SK-N-SH treated with all-trans-retinoic acid at 6 μM for 48 hours (cell line): Measurements from ENCODE around the gene CFAP299.
A peak's percentile ranks its signal among the peaks of the same experiment; 100 is the strongest.
"Not testable (repeated sequence)": the region's sequence is repeated elsewhere in the genome, so short reads cannot be mapped to it uniquely, and the experiment has no call there.

Experiments used
- ATAC-seq: fragments of 200-7000 bp; cut with Tn5 transposase; 3 replicates; pipeline ENCODE4 v1.9.1; 2020; ENCODE audit warnings: mild to moderate bottlenecking, moderate library complexity
- ARNTL ChIP-seq: fragments of 450-650 bp; formaldehyde crosslinking; IDR thresholded peaks from 2 replicates; pipeline ENCODE4 v1.5.0; 2020; ENCODE audit warnings: low read depth, mild to moderate bottlenecking, moderate library complexity, borderline replicate concordance
- BACH2 ChIP-seq: fragments of 250-450 bp; sonication (Bioruptor Pico); IDR thresholded peaks from 2 replicates; pipeline ENCODE4 v1.9.0; 2021; ENCODE audit warnings: mild to moderate bottlenecking, borderline replicate concordance
- CREB5 ChIP-seq: fragments of 250-450 bp; sonication (Bioruptor Pico); IDR thresholded peaks from 2 replicates; pipeline ENCODE4 v1.5.1; 2020; ENCODE audit warnings: low read depth, mild to moderate bottlenecking, moderate library complexity
- CSDC2 ChIP-seq: fragments of 250-450 bp; sonication (Bioruptor Pico); IDR thresholded peaks from 2 replicates; pipeline ENCODE4 v1.5.0; 2020; ENCODE audit warnings: mild to moderate bottlenecking, moderate library complexity
- CSRNP3 ChIP-seq: fragments of 250-450 bp; sonication (Bioruptor Pico); IDR thresholded peaks from 2 replicates; pipeline ENCODE4 v1.5.1; 2021; ENCODE audit warnings: mild to moderate bottlenecking, moderate library complexity
- ESRRG ChIP-seq: fragments of 250-450 bp; sonication (Bioruptor Pico); IDR thresholded peaks from 2 replicates; pipeline ENCODE4 v1.6.1; 2021; ENCODE audit warnings: mild to moderate bottlenecking
- OSR1 ChIP-seq: fragments of 250-450 bp; sonication (Bioruptor Pico); IDR thresholded peaks from 2 replicates; pipeline ENCODE4 v1.8.0; 2022; ENCODE audit warnings: moderate library complexity, mild to moderate bottlenecking, inconsistent platforms
- POU6F1 ChIP-seq: fragments of 250-450 bp; sonication (Bioruptor Pico); IDR thresholded peaks from 2 replicates; pipeline ENCODE4 v1.8.0; 2021; ENCODE audit warnings: low read depth, mild to moderate bottlenecking, moderate library complexity, borderline replicate concordance
- PPARA ChIP-seq: fragments of 250-450 bp; sonication (Bioruptor Pico); IDR thresholded peaks from 2 replicates; pipeline ENCODE4 v1.5.0; 2020; ENCODE audit warnings: mild to moderate bottlenecking, borderline replicate concordance
- RARB ChIP-seq: fragments of 250-450 bp; sonication (Bioruptor Pico); IDR thresholded peaks from 2 replicates; pipeline ENCODE4 v1.8.0; 2021; ENCODE audit warnings: mild to moderate bottlenecking, moderate library complexity
- SNAI2 ChIP-seq: fragments of 250-450 bp; sonication (Bioruptor Pico); IDR thresholded peaks from 2 replicates; pipeline ENCODE4 v1.5.0; 2020; ENCODE audit warnings: mild to moderate bottlenecking, moderate library complexity
- TOX ChIP-seq: fragments of 250-450 bp; sonication (Bioruptor Pico); IDR thresholded peaks from 2 replicates; pipeline ENCODE4 v1.8.0; 2021; ENCODE audit warnings: mild to moderate bottlenecking, moderate library complexity, borderline replicate concordance
- TSHZ2 ChIP-seq: fragments of 250-450 bp; sonication (Bioruptor Pico); IDR thresholded peaks from 2 replicates; pipeline ENCODE4 v1.5.0; 2020; ENCODE audit warnings: mild to moderate bottlenecking, moderate library complexity
- ZC3H10 ChIP-seq: fragments of 250-450 bp; sonication (Bioruptor Pico); IDR thresholded peaks from 2 replicates; pipeline ENCODE4 v1.5.1; 2021; ENCODE audit warnings: mild to moderate bottlenecking, moderate library complexity
- ZNF565 ChIP-seq: fragments of 450-650 bp; formaldehyde crosslinking; conservative IDR thresholded peaks from 2 replicates; pipeline ENCODE4 v1.5.0; 2020; ENCODE audit warnings: low read depth, mild to moderate bottlenecking, moderate library complexity
- ZNF70 ChIP-seq: fragments of 450-650 bp; formaldehyde crosslinking; IDR thresholded peaks from 2 replicates; pipeline ENCODE4 v1.5.0; 2020; ENCODE audit warnings: mild to moderate bottlenecking, moderate library complexity

CFAP299 gene

GRCh38 chr4:80655662-80656061 is 320.1 kb downstream of the CFAP299 start:
- no peak for ATAC-seq
- TF ChIP-seq OSR1 (no peak), ESRRG (CRISPR knock-in tag) (no peak), ZC3H10 (CRISPR knock-in tag) (no peak), ZNF565 (CRISPR knock-in tag) (no peak), TSHZ2 (CRISPR knock-in tag) (no peak), TOX (CRISPR knock-in tag) (no peak), POU6F1 (CRISPR knock-in tag) (no peak), CREB5 (CRISPR knock-in tag) (no peak), SNAI2 (CRISPR knock-in tag) (no peak), CSRNP3 (CRISPR knock-in tag) (no peak)
- TF ChIP-seq, all 23 proteins: peak for 0

- ATAC-seq, result not testable (repeated sequence)
These were observed 334.6 kb downstream of the CFAP299 start for GRCh38 chr4:80670118-80670517.

GRCh38 chr4:80678413-80678812 is 342.9 kb downstream of the CFAP299 start:
- peak; percentile 60 for ATAC-seq
- TF ChIP-seq PPARA (CRISPR knock-in tag) (no peak), ZC3H10 (CRISPR knock-in tag) (peak; percentile 82; the same call in 1 of the 2 replicates)

- TF ChIP-seq ZC3H10 (CRISPR knock-in tag) (no peak), TOX (CRISPR knock-in tag) (no peak), TSHZ2 (CRISPR knock-in tag) (no peak), POU6F1 (CRISPR knock-in tag) (no peak), ARNTL (no peak), CREB5 (CRISPR knock-in tag) (no peak), SNAI2 (CRISPR knock-in tag) (no peak), ZNF70 (CRISPR knock-in tag) (no peak), ZNF565 (CRISPR knock-in tag) (no peak), CSDC2 (CRISPR knock-in tag) (no peak), RARB (no peak), CSRNP3 (CRISPR knock-in tag) (no peak), OSR1 (no peak), BACH2 (no peak)
- no peak for ATAC-seq
These were observed 345.4 kb downstream of the CFAP299 start for GRCh38 chr4:80680934-80681333.
